WTC11 (cell line): ENCODE data around the gene UTP20.

Experiments used
- CREB1 ChIP-seq: sonication (generic); formaldehyde crosslinking; IDR thresholded peaks from 2 replicates; pipeline ENCODE4 v1.8.0; 2023; ENCODE audit warnings: mild to moderate bottlenecking, missing genetic modification reagents
- TF ChIP-seq, protein P1 (sequence below): fragments of 200-600 bp; IDR thresholded peaks from 2 replicates; pipeline ENCODE4 v1.8.0; 2022; ENCODE audit warnings: antibody characterized with exemption
- TF ChIP-seq, protein P2 (sequence below): sonication (generic); formaldehyde crosslinking; IDR thresholded peaks from 2 replicates; pipeline ENCODE4 v1.8.0; 2022; ENCODE audit warnings: mild to moderate bottlenecking, missing genetic modification reagents

DNA sequence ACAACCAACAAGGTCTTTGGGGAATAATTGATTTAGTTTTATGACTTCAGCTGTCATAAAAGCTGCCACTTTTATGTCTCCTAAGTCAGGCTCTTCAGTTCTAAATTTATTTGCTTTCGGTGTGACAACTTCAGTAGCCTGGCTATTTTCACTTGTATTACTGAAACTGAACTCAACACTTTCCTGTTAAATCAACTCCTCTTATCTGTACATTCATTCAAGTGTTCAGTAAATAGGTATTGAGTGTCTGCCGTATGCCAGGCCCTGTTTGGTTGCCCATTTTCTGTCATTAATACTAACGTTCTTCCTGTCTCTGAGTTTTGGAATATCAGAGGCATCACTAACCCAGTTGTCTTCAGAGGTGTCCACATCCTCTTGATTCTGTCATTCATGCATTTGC, 7.5 kb downstream of the UTP20 start:
- TF ChIP-seq, protein P1, sequence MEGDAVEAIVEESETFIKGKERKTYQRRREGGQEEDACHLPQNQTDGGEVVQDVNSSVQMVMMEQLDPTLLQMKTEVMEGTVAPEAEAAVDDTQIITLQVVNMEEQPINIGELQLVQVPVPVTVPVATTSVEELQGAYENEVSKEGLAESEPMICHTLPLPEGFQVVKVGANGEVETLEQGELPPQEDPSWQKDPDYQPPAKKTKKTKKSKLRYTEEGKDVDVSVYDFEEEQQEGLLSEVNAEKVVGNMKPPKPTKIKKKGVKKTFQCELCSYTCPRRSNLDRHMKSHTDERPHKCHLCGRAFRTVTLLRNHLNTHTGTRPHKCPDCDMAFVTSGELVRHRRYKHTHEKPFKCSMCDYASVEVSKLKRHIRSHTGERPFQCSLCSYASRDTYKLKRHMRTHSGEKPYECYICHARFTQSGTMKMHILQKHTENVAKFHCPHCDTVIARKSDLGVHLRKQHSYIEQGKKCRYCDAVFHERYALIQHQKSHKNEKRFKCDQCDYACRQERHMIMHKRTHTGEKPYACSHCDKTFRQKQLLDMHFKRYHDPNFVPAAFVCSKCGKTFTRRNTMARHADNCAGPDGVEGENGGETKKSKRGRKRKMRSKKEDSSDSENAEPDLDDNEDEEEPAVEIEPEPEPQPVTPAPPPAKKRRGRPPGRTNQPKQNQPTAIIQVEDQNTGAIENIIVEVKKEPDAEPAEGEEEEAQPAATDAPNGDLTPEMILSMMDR: no peak
- TF ChIP-seq, protein P2, sequence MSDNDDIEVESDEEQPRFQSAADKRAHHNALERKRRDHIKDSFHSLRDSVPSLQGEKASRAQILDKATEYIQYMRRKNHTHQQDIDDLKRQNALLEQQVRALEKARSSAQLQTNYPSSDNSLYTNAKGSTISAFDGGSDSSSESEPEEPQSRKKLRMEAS (CRISPR knock-in tag): no peak
- no peak for TF ChIP-seq CREB1 (CRISPR knock-in tag)
